B cell (primary cell): Measurements from ENCODE around the gene KRTAP5-10. TPM values are rescaled to one million over a fixed set of nuclear protein-coding genes. Genes with fewer than 3 reads are reported as not detected.

Experiments
- ATAC-seq: fragments of 200-7000 bp; cut with Tn5 transposase; one replicate; pipeline ENCODE4 v1.10.0; 2021; ENCODE audit warnings: low read depth, mild to moderate bottlenecking, moderate number of reproducible peaks, moderate library complexity
- CTCF ChIA-PET: fragments of 350-600 bp; sonication (Branson Sonifier 250); formaldehyde crosslinking; loops from one replicate; lab custom pipeline; 2021; ENCODE audit warnings: antibody characterized with exemption, inconsistent platforms; lab: Charles Lee
- POLR2A ChIA-PET: fragments of 350-600 bp; sonication (Branson Sonifier 250); formaldehyde crosslinking; loops from one replicate; lab custom pipeline; 2021; ENCODE audit warnings: antibody characterized with exemption; lab: Charles Lee
- DNase-seq: peaks from one replicate; pipeline ENCODE4 v3.0.0; 2013
- H2AFZ ChIP-seq: 2 replicates; pipeline ENCODE4 v1.6.1; 2012; ENCODE audit warnings: mild to moderate bottlenecking, low read depth, low read length; ENCODE audit not compliant: insufficient read depth, poor library complexity, severe bottlenecking
- H3K27ac ChIP-seq, 2 donors: 1 replicate in 1 of 2; 2 replicates in 1 of 2; pipeline ENCODE4 v1.5.1; 2012 to 2013; ENCODE audit warnings: low read length in 2 of 2, mild to moderate bottlenecking in 2 of 2, moderate library complexity in 1 of 2
- H3K27me3 ChIP-seq, 4 experiments: fragments of 200-600 bp in 1 of 4; sonication (generic) in 1 of 4; replicated peaks in 1 of 4; 1 replicate in 2 of 4; 2 replicates in 2 of 4; pipeline versions ENCODE4 v1.6.1 to v1.7.0; 2013 to 2016; ENCODE audit warnings: low read length in 3 of 4, mild to moderate bottlenecking in 2 of 4, mixed read lengths in 1 of 4, moderate library complexity in 1 of 4; ENCODE audit not compliant: insufficient read depth in 4 of 4, control insufficient read depth in 3 of 4; ENCODE audit errors: control extremely low read depth in 1 of 4
- H3K36me3 ChIP-seq, 2 experiments: replicated peaks in 1 of 2; 1 replicate in 1 of 2; 2 replicates in 1 of 2; pipeline versions ENCODE4 v1.6.1 to v1.7.1; 2013; ENCODE audit warnings: low read length in 1 of 2; ENCODE audit not compliant: insufficient read depth in 2 of 2, control insufficient read depth in 1 of 2; ENCODE audit errors: control extremely low read depth in 1 of 2, extremely low read depth in 1 of 2
- H3K4me1 ChIP-seq, 2 donors: fragments of 200-600 bp in 1 of 2; sonication (generic) in 1 of 2; 1 replicate in 1 of 2; 2 replicates in 1 of 2; pipeline versions ENCODE4 v1.5.1 to v1.6.1; 2013 to 2017; ENCODE audit warnings: low read length in 2 of 2; ENCODE audit not compliant: control insufficient read depth in 2 of 2, insufficient read depth in 2 of 2
- H3K4me2 ChIP-seq: replicated peaks from 2 replicates; pipeline ENCODE3; 2012; ENCODE audit warnings: mild to moderate bottlenecking, low read depth, low read length; ENCODE audit not compliant: poor library complexity, severe bottlenecking
- H3K4me3 ChIP-seq, 5 experiments: fragments of 200-600 bp in 1 of 5; sonication (generic) in 1 of 5; 1 replicate in 3 of 5; 2 replicates in 2 of 5; pipeline versions ENCODE4 v1.5.1 to v1.7.0; 2011 to 2016; ENCODE audit warnings: low read length in 4 of 5, mild to moderate bottlenecking in 4 of 5, low read depth in 2 of 5, control low read depth in 1 of 5, moderate library complexity in 1 of 5; ENCODE audit not compliant: insufficient read depth in 1 of 5; ENCODE audit errors: control extremely low read depth in 1 of 5, extremely low read depth in 1 of 5
- H3K79me2 ChIP-seq: fragments of 200-600 bp; sonication (generic); one replicate; pipeline ENCODE4 v1.6.0; 2016; ENCODE audit warnings: low read length; ENCODE audit not compliant: control insufficient read depth, insufficient read depth
- H3K9ac ChIP-seq: fragments of 200-600 bp; sonication (generic); 2 replicates; pipeline ENCODE4 v1.6.1; 2017; ENCODE audit warnings: mild to moderate bottlenecking, low read length, moderate library complexity
- H3K9me3 ChIP-seq, 3 donors: one replicate each; pipeline versions ENCODE4 v1.6.1 to v1.7.1; 2013; ENCODE audit warnings: low read length in 2 of 3; ENCODE audit not compliant: control insufficient read depth in 2 of 3, insufficient read depth in 1 of 3; ENCODE audit errors: control extremely low read depth in 1 of 3
- H4K20me1 ChIP-seq: 2 replicates; pipeline ENCODE4 v1.6.0; 2012; ENCODE audit warnings: mild to moderate bottlenecking, low read length; ENCODE audit not compliant: insufficient read depth, control insufficient read depth, poor library complexity, severe bottlenecking
- H3K27ac Mint-ChIP-seq: one replicate; pipeline ENCODE4 v1.8.0; 2021; ENCODE audit warnings: mixed read lengths
- H3K27me3 Mint-ChIP-seq: one replicate; pipeline ENCODE4 v1.8.0; 2021; ENCODE audit warnings: mixed read lengths
- H3K4me1 Mint-ChIP-seq: one replicate; pipeline ENCODE4 v1.8.0; 2021; ENCODE audit warnings: mixed read lengths
- H3K4me3 Mint-ChIP-seq: one replicate; pipeline ENCODE4 v1.8.0; 2021; ENCODE audit warnings: mixed read lengths
- H3K9me3 Mint-ChIP-seq: one replicate; pipeline ENCODE4 v1.8.0; 2022; ENCODE audit warnings: mixed read lengths; ENCODE audit not compliant: insufficient read depth
- CTCF ChIP-seq: fragments of 200-600 bp; IDR thresholded peaks from one replicate; pipeline ENCODE4 v1.8.0; 2022; ENCODE audit warnings: antibody characterized with exemption, mild to moderate bottlenecking
- EZH2 ChIP-seq: IDR thresholded peaks from 2 replicates; pipeline ENCODE4 v1.6.1; 2012; ENCODE audit warnings: borderline replicate concordance, low read depth, mild to moderate bottlenecking, moderate library complexity, low read length; ENCODE audit not compliant: insufficient read depth, poor library complexity, severe bottlenecking
- WGBS: methylation state at CpG from one replicate; pipeline ENCODE4 v1.1.5; 2013; ENCODE audit warnings: missing lambda C conversion rate; ENCODE audit not compliant: insufficient coverage; 5-methylcytosine and 5-hydroxymethylcytosine counted together
- intact Hi-C: fragments of 100-400 bp; cut with micrococcal nuclease; formaldehyde crosslinking; loops from one replicate; pipeline ENCODE4 v1.10.0; 2022
- polyA plus RNA-seq: library from polyadenylated mRNA; depleted of rRNA; stranded (reverse); fragments of >200 nt; gene quantifications from 2 replicates; pipeline ENCODE4 v1.2.3, GENCODE V29; 2012
- total RNA-seq, 2 donors: library from RNA; stranded (reverse); fragments of 120-200 nt in 1 of 2; gene quantifications; 1 replicate in 1 of 2; 2 replicates in 1 of 2; pipeline versions ENCODE4 v1.2.3 to v1.2.4, GENCODE V29; 2013 to 2022

Gene KRTAP5-10
- total and polyA plus RNA-seq, 2 donors (not counting 1 experiment from before 2014, with no cell fraction given) = not detected

- TF ChIP-seq CTCF (peak; percentile 75), EZH2 (no peak)
- CTCF ChIA-PET = interaction anchor here (0.6 to 1.4 kb wide), 3 partner anchors 17 to 34 kb away, joined by 3 to 6 read pairs (median 3); no protein-coding TSS in a partner anchor
- no peaks in the 10 kb centered on the region for H3K36me3 ChIP-seq
Measured at GRCh38 chr11:71580057-71581003, 15.0 kb downstream of the KRTAP5-10 start.

GRCh38 chr11:71581826-71582225 lies 16.5 kb downstream of the KRTAP5-10 start:
- Histone ChIP-seq H4K20me1 (no peaks in the 10 kb centered on the region), H3K79me2 (no peaks in the 10 kb centered on the region), H3K4me1 (peaks cover 0 to 2% of the 10 kb centered on the region in 2 donors), H3K27ac (no peak overlapping the region), H3K27me3 (peaks cover 0 to 12% (median 0%) of the 10 kb centered on the region in 4 experiments), H2AFZ (no peak overlapping the region), H3K36me3 (no peaks in the 10 kb centered on the region), H3K9ac (no peak overlapping the region), H3K4me2 (no peak overlapping the region), H3K9me3 (no peaks in the 10 kb centered on the region), H3K4me3 (no peak overlapping the region)
- TF ChIP-seq EZH2 (no peak), CTCF (no peak)
- intact Hi-C loops = no loop called here
- POLR2A ChIA-PET = no interaction called here
- no peak for DNase-seq
- H3K4me3 Mint-ChIP-seq = no peak overlapping the region
- peaks cover 3% of the 10 kb centered on the region for H3K4me1 Mint-ChIP-seq
- ATAC-seq = no peak
- no peak overlapping the region for H3K27ac Mint-ChIP-seq
- 80% methylated on average over 4 of the region's 4 CpGs for WGBS
- H3K27me3 Mint-ChIP-seq = peaks cover 33% of the 10 kb centered on the region
- CTCF ChIA-PET = no interaction called here
- H3K9me3 Mint-ChIP-seq = no peaks in the 10 kb centered on the region

More at GRCh38 chr11:71580057-71581003, 15.0 kb downstream of the KRTAP5-10 start:
- Histone ChIP-seq H3K4me1 (peaks cover 0 to 2% of the 10 kb centered on the region in 2 donors), H3K9me3 (no peaks in the 10 kb centered on the region), H3K79me2 (no peaks in the 10 kb centered on the region), H3K27ac (no peak overlapping the region), H3K9ac (no peak overlapping the region), H3K4me3 (no peak overlapping the region), H3K27me3 (peaks cover 0 to 12% (median 0%) of the 10 kb centered on the region in 4 experiments), H2AFZ (no peak overlapping the region), H4K20me1 (no peaks in the 10 kb centered on the region), H3K4me2 (no peak overlapping the region)
- peaks cover 3% of the 10 kb centered on the region for H3K4me1 Mint-ChIP-seq
- H3K9me3 Mint-ChIP-seq = no peaks in the 10 kb centered on the region
- intact Hi-C loops = no loop called here
- no CpG with 5 or more reads among the region's 8 CpGs for WGBS
- POLR2A ChIA-PET = no interaction called here
- no peak overlapping the region for H3K27ac Mint-ChIP-seq
- H3K27me3 Mint-ChIP-seq = peaks cover 33% of the 10 kb centered on the region
- H3K4me3 Mint-ChIP-seq = no peak overlapping the region
- DNase-seq (peak; percentile 30), ATAC-seq (no peak)
